ENCODE data around the gene GTF2IRD1.

GTF2IRD1 gene

GRCh38 chr7:74570533-74571156 is 116.9 kb downstream of the GTF2IRD1 start:
- no peak for DNase-seq

DNA sequence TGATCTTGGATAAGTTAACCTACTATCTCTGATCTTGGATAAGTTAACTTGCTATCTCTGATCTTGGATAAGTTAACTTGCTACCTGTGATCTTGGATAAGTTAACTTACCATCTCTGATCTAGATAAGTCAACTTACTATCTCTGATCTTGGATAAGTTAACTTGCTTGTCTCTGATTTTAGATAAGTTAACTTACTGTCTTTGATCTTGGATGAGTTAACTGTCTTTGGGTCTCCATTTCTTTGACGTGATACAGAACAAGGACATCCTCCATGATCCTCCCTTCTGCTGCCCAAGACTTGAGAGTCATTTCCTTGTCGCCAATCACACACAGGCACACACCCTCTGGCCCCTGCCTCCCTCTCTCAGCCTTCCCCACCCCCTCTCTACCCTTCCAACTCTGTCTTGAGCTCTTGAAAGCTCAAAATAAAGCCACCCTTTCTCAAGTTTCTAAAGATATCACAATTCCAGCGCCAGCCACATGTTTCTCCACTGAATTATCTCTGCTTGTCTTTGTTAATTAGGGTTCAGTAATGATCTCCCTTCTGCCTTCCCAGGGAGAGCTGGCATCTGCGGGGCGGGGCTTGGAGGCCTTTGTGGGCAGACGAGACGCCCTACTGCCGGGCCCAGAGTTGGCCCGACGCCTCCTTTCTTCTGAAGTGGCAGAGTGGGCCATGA is 118.7 kb downstream of the GTF2IRD1 start:
- DNase-seq = peak; percentile 52

DNA sequence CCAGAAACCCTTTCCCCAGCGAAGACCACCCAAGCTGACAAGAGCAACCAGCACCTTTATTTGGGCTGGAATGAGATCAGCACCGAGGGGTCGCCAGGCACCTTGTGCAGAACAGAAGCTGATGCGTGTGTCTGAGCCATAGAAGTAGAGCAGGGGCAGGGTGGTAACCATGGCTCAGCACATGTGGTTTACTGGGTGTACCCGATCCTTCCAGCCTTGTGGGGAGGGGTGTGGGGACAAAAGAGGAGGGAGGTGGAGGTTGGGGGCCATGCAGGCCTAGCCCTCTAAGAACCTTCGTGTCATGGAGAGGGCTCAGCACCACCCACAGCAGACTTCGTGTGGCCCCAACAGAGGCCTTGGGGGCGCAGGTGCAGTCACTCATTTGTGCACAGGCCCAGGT is 119.8 kb downstream of the GTF2IRD1 start:
- no peak for DNase-seq

GRCh38 chr7:74575083-74575784 is 121.5 kb downstream of the GTF2IRD1 start:
- no peak for DNase-seq

DNA sequence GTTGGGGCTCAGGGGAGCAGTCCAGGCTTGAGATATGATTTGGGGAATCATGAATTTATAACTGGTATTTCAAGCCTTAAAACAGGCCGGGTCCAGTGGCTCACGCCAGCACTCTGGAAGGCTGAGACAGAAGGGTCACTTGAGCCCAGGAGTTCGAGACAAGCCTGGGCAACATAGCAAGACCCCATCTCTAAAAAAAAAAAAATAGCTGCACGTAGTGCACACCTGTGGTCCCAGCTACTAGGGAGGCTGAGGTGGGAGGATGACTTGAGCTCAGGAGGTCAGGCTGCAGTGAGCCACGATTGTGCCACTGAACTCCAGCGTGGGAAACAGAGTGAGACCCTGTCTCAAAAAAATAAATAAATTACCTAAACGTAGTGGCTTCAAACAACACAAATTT is 122.1 kb downstream of the GTF2IRD1 start:
- DNase-seq = no peak

DNA sequence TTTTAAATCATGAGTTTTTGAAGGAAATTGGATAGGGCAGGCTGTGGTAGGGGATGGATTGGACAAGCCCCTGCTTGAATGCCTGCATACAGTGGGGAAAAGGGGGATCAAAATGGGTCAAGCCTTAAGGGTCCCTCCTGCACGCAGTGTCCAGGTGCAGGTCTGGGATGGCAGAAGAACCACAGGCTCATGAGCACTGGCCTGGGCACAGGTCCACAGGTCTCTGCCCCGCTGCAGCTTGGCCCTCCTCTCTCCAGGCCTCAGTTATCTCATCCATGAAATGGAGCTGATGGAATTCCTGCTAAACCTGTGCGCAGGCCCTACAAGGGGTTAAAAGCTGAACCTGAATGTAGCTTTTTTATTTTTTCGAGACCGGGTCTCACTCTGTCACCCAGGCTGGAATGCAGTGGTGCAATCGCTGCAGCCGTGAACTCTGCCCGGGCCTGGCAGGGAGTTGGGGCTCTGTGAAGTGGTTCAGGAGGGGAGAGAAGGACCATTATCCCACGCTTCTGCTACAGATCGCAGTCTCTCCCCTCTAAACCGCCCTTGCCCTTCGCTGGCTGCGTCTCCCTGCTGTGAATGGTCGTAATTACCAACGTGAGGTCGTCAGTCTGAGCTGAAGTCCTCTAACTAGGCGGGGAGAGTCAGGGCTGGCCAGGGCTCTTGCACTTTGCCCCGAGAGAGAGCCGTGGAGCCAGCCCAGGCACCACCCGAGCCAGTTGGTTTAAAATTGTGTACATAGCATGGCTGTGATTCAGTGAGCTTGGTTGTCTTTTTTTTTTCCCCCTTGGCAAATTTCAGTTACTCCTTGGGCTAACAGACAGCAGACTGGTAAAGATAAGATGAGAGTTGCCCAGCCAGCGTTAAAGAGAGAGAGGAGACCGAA is 126.3 kb downstream of the GTF2IRD1 start:
- no peak for DNase-seq

GRCh38 chr7:74581916-74582440 is 128.3 kb downstream of the GTF2IRD1 start:
- DNase-seq = no peak

- no peak for DNase-seq
These were observed 128.8 kb downstream of the GTF2IRD1 start for GRCh38 chr7:74582447-74583039.

DNA sequence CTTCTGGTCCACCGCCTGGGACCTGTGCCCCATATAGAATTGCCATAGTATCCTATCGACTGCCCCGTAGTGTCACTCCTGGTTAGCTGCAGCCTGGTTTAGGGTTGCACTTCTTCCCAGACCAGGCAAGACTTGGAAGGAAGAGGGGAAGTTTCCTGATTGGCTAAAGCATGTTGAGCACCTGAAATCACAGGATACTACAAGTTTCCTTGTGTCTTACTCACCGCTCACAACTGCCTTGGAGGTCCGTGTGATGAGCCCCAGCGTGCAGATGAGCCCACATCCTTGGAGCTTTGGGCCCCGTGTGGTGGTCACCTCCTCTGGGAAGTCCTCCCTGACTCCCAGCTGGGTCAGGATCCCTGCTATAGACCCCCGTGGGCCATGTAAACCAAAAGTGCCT is 129.9 kb downstream of the GTF2IRD1 start:
- DNase-seq = no peak

DNA sequence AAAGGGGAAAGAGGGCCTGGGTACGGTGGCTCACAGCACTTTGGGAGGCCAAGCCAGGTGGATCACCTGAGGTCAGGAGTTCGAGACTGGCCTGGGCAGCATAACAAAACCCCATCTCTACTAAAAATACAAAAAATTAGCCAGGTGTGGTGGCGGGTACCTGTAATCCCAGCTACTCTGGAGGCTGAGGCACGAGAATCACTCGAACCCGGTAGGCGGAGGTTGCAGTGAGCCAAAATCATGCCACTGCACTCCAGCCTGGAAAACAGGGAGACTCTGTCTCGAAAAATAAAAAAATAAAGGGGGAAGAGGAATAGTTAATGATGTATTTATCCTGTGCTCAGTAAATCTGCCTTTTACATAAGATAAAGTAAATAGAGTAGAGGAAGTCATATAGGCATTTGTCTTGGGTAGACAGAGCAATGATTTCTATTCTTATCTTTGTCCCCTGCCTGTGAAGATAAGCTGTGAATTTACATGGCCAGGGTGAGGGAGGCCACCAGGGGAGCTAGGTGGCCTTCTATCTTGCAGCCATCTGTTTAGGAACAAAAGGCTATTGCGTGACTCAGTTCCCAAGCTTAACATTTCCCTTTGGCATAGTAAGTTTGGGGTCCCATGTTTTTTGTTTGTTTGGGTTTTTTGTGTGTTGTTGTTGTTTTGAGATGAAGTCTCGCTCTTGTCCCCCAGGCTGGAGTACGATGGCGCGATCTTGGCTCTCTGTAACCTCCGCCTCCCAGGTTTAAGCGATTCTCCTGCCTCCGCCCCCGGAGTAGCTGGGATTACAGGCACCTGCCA is 130.7 kb downstream of the GTF2IRD1 start:
- DNase-seq = no peak

GRCh38 chr7:74585844-74586243 is 132.1 kb downstream of the GTF2IRD1 start:
- no peak for DNase-seq

GRCh38 chr7:74586258-74587175 is 132.8 kb downstream of the GTF2IRD1 start:
- no peak for DNase-seq

DNA sequence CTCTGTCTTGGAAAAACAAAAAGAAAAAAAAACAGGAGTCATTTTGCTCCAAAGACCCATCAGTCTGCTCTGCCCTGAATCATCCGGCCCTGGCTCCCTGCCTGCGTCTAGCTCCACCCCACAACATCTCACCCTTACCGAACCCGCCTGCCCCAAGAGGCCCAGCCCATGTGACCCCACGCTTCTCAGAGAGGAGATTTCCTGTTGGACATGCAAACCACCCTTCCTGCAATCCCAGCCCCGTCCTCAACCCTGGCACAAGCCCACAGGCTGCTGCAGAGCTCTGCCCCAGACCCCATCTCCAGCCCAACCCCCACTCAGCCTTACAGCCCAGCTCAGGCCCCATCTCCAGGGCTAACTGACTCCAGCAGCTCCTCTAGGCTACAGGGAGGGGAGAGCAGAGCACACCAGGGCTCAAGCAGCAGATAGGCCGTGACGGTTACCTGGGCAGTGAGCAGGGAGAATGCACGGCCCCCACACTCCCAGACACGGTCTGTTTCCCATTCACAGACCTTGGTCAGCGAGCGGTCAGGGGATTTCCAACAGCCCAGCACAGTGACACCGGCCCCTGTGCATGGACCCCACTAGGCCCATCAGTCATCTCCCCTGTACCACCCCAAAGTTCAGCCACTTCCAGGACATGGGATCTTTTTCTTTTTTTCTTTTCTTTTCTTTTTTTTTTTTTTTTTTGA is 133.9 kb downstream of the GTF2IRD1 start:
- peak; percentile 89 for DNase-seq

- DNase-seq = no peak
These were observed 137.1 kb downstream of the GTF2IRD1 start for GRCh38 chr7:74590813-74591212.

GRCh38 chr7:74598558-74598957 is 144.9 kb downstream of the GTF2IRD1 start:
- no peak for DNase-seq

DNA sequence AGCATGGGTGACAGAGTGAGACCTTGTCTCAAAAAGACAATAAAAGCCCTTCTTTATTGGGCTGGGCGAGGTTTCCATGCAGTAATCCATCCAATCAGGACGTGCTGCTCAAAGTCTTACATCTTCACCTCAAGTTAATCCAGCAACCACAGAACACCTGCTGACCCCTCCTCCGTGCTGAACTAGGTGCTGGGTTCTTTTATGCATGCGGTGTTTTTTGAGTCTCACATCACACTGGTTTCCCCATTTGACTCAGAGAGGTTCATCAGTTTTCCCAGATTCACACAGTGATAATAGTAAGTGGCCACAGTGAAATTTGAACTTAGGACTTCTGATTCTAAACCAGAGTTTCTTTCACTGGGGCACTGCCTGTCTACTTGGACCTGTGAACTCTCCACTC is 145.5 kb downstream of the GTF2IRD1 start:
- DNase-seq = no peak

GRCh38 chr7:74604326-74605020 is 150.8 kb downstream of the GTF2IRD1 start:
- DNase-seq = no peak

DNA sequence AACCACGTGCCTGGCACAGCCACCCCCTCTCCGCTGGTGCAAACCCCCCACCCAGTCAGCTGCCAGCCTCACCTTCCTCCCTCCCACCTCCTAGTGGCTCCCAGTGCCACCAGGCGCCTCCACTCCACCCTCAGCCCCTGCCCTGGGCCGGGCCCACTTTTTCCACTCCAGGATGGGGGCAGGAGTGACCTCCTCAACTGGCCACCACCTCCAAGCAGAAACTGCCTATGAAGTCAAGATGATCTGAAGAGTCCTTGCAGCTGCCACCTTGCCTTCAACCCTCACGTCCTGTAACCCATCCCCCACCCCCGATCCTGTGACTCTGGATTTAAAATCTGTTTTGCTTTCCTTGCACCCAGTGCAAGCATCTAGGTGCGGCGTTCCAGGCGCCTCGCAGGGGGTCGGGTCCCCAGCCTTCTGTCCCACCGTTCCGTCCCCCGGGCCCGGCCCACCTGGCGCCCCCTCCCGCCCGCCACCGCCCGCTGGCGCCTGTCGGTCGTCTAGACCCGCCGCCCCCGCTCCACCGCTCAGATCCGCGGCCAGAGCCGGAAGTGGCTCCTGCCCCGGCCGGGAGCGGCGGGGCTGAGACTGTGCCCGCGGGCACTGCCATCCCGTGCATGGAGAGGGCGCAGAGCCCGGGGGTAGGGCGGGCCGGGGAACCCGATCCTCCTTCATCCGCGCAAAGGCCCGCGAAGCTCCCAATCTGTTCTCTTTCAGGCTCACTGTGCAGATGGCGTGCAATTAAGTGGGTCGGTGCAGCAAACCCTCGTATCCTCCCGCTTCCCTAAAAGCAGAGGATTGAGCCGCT is 152.6 kb downstream of the GTF2IRD1 start:
- peak; percentile 56 for DNase-seq
